Adrenal gland (tissue), 5 donors: ENCODE data around the gene KLK3.

Source experiments
- POLR2A ChIP-seq, 2 donors: fragments of 450-650 bp; IDR thresholded peaks; one replicate each; pipeline ENCODE4 v1.6.1; 2017; ENCODE audit warnings: antibody characterized with exemption in 2 of 2, mild to moderate bottlenecking in 2 of 2, moderate library complexity in 1 of 2
- TF ChIP-seq, protein P1 (sequence below), 6 experiments: fragments of 450-650 bp in 4 of 6; fragments of 200-600 bp in 2 of 6; sonication (generic) in 1 of 6; IDR thresholded peaks; 1 replicate in 5 of 6; 2 replicates in 1 of 6; pipeline versions ENCODE4 v1.5.1 to v1.8.0; 2016 to 2021; ENCODE audit warnings: antibody characterized with exemption in 6 of 6, mild to moderate bottlenecking in 2 of 6, moderate library complexity in 1 of 6
- donor health status: DM: no; HTN: no; CAD: no.

DNA sequence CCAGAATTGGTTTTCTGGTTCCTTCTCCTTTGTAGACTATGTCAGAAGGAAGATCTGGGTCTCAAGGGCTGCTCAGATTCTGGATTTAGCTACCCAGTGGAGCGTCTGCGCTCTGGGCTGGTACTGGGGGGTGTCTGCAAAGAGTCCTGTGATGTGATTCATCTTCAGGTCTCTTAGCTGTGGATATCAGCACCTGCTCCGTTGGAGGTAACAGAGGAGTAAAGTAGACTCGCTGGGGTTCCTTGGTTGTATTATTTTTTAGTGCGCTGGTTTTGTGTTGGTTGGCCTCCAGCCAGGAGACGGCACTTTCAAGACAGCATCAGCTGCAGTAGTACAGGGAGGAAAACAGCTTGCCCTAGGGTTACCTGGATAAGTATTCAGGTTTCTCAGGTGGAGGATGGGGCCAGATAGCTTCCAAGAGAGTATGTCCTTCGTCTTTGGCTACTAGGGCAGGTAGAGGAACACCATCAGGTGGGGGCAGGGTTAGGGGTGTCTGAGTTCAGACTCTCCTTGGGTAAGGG, 11.0 kb upstream of the KLK3 start:
- TF ChIP-seq, protein P1, sequence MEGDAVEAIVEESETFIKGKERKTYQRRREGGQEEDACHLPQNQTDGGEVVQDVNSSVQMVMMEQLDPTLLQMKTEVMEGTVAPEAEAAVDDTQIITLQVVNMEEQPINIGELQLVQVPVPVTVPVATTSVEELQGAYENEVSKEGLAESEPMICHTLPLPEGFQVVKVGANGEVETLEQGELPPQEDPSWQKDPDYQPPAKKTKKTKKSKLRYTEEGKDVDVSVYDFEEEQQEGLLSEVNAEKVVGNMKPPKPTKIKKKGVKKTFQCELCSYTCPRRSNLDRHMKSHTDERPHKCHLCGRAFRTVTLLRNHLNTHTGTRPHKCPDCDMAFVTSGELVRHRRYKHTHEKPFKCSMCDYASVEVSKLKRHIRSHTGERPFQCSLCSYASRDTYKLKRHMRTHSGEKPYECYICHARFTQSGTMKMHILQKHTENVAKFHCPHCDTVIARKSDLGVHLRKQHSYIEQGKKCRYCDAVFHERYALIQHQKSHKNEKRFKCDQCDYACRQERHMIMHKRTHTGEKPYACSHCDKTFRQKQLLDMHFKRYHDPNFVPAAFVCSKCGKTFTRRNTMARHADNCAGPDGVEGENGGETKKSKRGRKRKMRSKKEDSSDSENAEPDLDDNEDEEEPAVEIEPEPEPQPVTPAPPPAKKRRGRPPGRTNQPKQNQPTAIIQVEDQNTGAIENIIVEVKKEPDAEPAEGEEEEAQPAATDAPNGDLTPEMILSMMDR (IDR thresholded peaks at IDR 0.05): no peak
- TF ChIP-seq POLR2A (IDR thresholded peaks at IDR 0.05): no peak
